ENCODE measurements around the gene HTATIP2. TPM values are rescaled to one million over a fixed set of nuclear protein-coding genes. Genes with fewer than 3 reads are reported as not detected.

HTATIP2 gene
- total RNA-seq, 4 donors from 2014 or later: 2.7 to 17.8 (median 9.3) TPM

DNA sequence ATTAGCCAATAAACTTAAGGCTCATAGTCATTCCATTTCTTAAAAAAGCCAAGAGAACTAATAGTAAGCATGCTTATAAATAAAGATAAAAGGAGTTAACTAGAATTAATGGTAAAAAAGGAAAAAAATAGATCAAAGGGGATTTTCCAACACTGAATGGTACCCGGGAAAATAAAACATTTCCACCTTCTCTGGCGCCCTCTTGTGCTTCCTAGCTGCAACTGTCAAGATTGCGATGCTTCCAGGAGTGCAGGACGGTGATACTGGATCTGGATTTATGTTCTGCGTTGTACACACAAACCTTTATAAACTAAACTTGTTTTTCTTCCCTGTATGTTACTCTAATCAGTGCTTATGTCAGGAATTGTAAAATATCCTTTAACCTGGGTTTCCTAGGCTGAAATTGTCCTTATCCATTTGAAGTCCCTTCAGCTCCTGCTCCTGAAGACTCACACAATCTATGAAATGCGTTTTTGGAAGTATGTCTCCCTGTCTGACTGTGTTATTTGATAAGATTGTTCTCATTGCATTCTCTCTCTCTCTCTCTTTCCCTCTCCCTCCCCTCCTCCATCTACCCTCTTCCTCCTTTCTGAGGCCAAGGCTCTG lies 9.6 kb upstream of the HTATIP2 start:
- DNase-seq: no peak
- Histone ChIP-seq H3K27me3 (peaks cover 0 to 3% of the 10 kb centered on the region in 2 donors), H3K9me3 (no peaks in the 10 kb centered on the region), H3K4me1 (no peaks in the 10 kb centered on the region), H3K27ac (no peak overlapping the region), H3K4me3 (no peak overlapping the region), H3K36me3 (no peaks in the 10 kb centered on the region)
- intact Hi-C loops (cut with DNase I; ENCODE audit: low total_unique reads): no loop called here
- TF ChIP-seq, protein P1, sequence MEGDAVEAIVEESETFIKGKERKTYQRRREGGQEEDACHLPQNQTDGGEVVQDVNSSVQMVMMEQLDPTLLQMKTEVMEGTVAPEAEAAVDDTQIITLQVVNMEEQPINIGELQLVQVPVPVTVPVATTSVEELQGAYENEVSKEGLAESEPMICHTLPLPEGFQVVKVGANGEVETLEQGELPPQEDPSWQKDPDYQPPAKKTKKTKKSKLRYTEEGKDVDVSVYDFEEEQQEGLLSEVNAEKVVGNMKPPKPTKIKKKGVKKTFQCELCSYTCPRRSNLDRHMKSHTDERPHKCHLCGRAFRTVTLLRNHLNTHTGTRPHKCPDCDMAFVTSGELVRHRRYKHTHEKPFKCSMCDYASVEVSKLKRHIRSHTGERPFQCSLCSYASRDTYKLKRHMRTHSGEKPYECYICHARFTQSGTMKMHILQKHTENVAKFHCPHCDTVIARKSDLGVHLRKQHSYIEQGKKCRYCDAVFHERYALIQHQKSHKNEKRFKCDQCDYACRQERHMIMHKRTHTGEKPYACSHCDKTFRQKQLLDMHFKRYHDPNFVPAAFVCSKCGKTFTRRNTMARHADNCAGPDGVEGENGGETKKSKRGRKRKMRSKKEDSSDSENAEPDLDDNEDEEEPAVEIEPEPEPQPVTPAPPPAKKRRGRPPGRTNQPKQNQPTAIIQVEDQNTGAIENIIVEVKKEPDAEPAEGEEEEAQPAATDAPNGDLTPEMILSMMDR (IDR thresholded peaks at IDR 0.05): peak; percentile 54 to 80 (median 62)
- no peak for TF ChIP-seq POLR2A (IDR thresholded peaks at IDR 0.05)

DNA sequence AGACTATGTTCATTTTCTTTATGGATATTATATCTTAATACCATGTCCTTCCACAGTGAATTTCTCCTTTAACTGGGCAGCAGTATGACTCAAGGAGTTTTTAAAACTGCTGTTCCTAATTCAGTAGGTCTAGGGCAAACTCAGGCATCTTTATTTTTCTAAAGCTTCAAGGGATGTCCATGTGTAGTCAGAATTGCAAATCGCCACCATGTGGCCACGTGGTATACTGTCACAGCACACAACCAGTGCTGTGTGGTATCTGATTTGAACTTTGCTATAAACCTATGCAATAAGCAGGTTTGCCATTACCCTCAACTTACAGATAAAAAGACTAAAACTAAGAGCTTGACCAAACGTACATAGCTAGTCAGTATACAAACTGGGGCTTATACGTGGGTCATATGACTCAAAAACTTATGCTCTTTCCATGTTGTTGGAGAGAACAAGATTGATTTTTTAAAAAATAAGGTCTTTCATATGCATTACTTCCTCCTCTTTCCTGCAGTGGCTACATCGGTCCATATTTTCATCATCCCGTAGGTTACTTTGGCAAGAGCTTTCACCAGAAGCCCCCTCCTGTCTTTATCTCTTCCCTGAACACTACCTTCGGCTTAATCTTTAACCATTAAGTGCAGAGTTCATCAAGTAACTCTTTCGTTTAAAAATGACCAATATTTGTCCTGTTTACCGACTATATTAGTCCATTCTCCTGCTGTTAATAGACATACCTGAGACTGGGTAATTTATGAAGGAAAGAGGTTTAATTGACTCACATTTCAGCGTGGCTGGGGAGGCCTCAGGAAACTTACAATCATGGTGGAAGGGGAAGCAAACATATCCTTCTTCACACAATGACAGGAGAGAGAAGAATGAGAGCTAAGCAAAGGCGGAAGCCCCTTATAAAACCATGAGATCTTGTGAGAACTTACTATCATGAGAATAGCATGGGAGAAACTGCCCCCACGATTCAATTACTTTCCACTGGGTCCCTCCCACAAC lies 8.0 kb upstream of the HTATIP2 start:
- H3K36me3 ChIP-seq: no peaks in the 10 kb centered on the region
- no peak for TF ChIP-seq POLR2A (IDR thresholded peaks at IDR 0.05)
- TF ChIP-seq, protein P1 (IDR thresholded peaks at IDR 0.05): peak; percentile 2 to 39 (median 28)
- no peaks in the 10 kb centered on the region for H3K9me3 ChIP-seq
- intact Hi-C loops (cut with DNase I; ENCODE audit: low total_unique reads): no loop called here
- H3K27me3 ChIP-seq: no peaks in the 10 kb centered on the region
- no peak for DNase-seq
- no peak overlapping the region for H3K27ac ChIP-seq
- no peak overlapping the region for H3K4me3 ChIP-seq
- H3K4me1 ChIP-seq: no peaks in the 10 kb centered on the region

DNA sequence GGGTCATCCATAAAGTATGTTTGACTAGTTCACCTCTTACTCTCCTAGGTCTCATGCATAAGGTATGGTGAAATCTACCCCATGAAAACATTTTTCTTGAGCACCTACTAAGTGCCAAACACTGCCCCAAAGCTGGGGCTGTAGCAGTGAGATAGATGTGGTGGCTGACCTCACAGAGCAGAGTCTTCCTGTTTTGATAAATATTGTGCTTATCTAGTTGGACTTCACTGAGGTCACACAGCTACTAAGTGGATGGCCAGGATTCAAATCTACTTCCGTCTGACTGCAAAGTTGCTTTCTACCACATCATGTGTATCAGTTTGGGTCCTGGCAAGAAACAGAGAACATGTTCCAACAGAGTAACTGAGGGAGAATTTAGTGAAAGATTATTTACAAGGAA lies 6.4 kb upstream of the HTATIP2 start:
- H3K4me1 ChIP-seq: no peaks in the 10 kb centered on the region
- no peaks in the 10 kb centered on the region for H3K9me3 ChIP-seq
- no peak for DNase-seq
- TF ChIP-seq POLR2A (IDR thresholded peaks at IDR 0.05): no peak
- TF ChIP-seq, protein P1 (IDR thresholded peaks at IDR 0.05): no peak
- intact Hi-C loops (cut with DNase I; ENCODE audit: low total_unique reads): no loop called here
- no peak overlapping the region for H3K4me3 ChIP-seq
- no peak overlapping the region for H3K27ac ChIP-seq
- H3K27me3 ChIP-seq: no peaks in the 10 kb centered on the region
- H3K36me3 ChIP-seq: no peaks in the 10 kb centered on the region

DNA sequence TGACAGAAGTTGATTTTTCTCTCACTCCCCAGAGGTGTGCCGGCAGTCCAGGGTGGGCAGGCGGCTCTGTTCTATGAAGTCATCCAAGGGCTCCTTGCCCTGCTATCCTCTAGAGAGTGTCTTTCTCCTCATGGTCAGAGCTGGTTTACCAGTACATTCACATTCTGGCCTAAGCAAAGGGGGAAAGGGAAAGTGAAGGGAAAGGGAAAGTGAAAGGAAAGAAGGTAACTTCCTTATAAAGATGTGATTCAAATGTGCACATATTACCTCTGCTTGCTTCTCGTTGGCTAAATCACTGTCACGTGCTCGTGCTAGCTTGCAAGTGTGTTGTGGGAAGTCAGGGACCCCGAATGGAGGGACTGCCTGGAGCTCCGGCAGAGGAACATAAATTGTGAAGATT lies 2.9 kb upstream of the HTATIP2 start:
- TF ChIP-seq, protein P1 (IDR thresholded peaks at IDR 0.05): no peak
- no peak for TF ChIP-seq POLR2A (IDR thresholded peaks at IDR 0.05)
- no peak overlapping the region for H3K4me3 ChIP-seq
- DNase-seq: no peak
- no peaks in the 10 kb centered on the region for H3K9me3 ChIP-seq
- H3K27me3 ChIP-seq: no peaks in the 10 kb centered on the region
- intact Hi-C loops (cut with DNase I; ENCODE audit: low total_unique reads): no loop called here
- H3K36me3 ChIP-seq: no peaks in the 10 kb centered on the region
- no peak overlapping the region for H3K27ac ChIP-seq
- no peaks in the 10 kb centered on the region for H3K4me1 ChIP-seq

DNA sequence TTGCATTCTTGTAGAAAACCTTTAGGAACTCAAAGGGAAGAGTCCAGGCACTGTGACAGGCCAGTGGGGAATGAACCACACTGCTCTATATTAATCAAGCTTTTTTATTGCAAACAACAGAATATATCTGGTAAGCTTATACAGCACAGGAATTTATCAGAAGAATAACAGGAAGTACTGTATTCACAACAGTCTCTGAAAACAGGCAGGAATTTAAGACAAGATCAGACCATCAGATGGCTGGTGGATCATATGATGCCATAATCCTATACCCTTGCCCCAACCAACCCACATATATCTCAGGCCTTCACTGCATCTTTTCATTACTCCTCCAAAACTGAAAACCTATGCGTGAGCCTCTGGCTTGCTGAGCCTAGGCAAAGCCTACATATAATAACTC lies 1.0 kb upstream of the HTATIP2 start:
- no peak for TF ChIP-seq POLR2A (IDR thresholded peaks at IDR 0.05)
- TF ChIP-seq, protein P1 (IDR thresholded peaks at IDR 0.05): no peak
- intact Hi-C loops (cut with DNase I; ENCODE audit: low total_unique reads): no loop called here
- Histone ChIP-seq H3K27me3 (no peaks in the 10 kb centered on the region), H3K4me1 (no peaks in the 10 kb centered on the region), H3K9me3 (no peaks in the 10 kb centered on the region), H3K4me3 (no peak overlapping the region), H3K36me3 (no peaks in the 10 kb centered on the region), H3K27ac (no peak overlapping the region)
- no peak for DNase-seq

Data from uterus (tissue), 4 donors.